SK-N-MC (cell line): ENCODE data around the gene CEACAM7.

Experiments
- EZH2 ChIP-seq: fragments of 200-600 bp; sonication (generic); IDR thresholded peaks from one replicate; pipeline ENCODE4 v1.6.1; 2017; ENCODE audit warnings: antibody characterized with exemption
- POLR2AphosphoS5 ChIP-seq: IDR thresholded peaks from 2 replicates; pipeline ENCODE4 v1.6.1; 2012; ENCODE audit warnings: mild to moderate bottlenecking, low read depth, low read length, borderline replicate concordance

GRCh38 chr19:41709951-41710645 is 22.0 kb upstream of the CEACAM7 start:
- TF ChIP-seq EZH2, result no peak
- no peak for TF ChIP-seq POLR2AphosphoS5
